Neutrophil (primary cell): ENCODE measurements around the gene NFE2L1.
A peak's percentile ranks its signal among the peaks of the same experiment; 100 is the strongest.

Source experiments
- H3K27ac ChIP-seq: fragments of 200-600 bp; sonication (generic); 2 replicates; pipeline ENCODE4 v1.5.1; 2016; ENCODE audit warnings: mild to moderate bottlenecking, moderate library complexity
- H3K27me3 ChIP-seq: fragments of 200-600 bp; sonication (generic); 2 replicates; pipeline ENCODE4 v1.6.0; 2016; ENCODE audit warnings: mild to moderate bottlenecking
- H3K36me3 ChIP-seq: fragments of 200-600 bp; sonication (generic); 2 replicates; pipeline ENCODE4 v1.5.1; 2017
- H3K4me1 ChIP-seq, 2 experiments: fragments of 200-600 bp in 1 of 2; sonication (generic) in 1 of 2; 1 replicate in 1 of 2; 2 replicates in 1 of 2; pipeline versions ENCODE4 v1.5.1 to v1.6.1; 2013 to 2016; ENCODE audit warnings: low read depth in 1 of 2, low read length in 1 of 2, mild to moderate bottlenecking in 1 of 2, moderate library complexity in 1 of 2; ENCODE audit not compliant: control insufficient read depth in 1 of 2, insufficient read depth in 1 of 2
- H3K4me3 ChIP-seq, 2 experiments: fragments of 200-600 bp in 1 of 2; sonication (generic) in 1 of 2; 1 replicate in 1 of 2; 2 replicates in 1 of 2; pipeline ENCODE4 v1.5.1; 2013 to 2016; ENCODE audit warnings: low read depth in 1 of 2, low read length in 1 of 2, mild to moderate bottlenecking in 1 of 2, moderate library complexity in 1 of 2
- H3K9me3 ChIP-seq: fragments of 200-600 bp; sonication (generic); 2 replicates; pipeline ENCODE4 v1.5.1; 2016
- CTCF ChIP-seq: fragments of 200-600 bp; sonication (generic); IDR thresholded peaks from 2 replicates; pipeline ENCODE4 v1.5.1; 2016; ENCODE audit warnings: antibody characterized with exemption

Gene NFE2L1

GRCh38 chr17:48047113-48047740 is 932 bp upstream of the NFE2L1 start:
- Histone ChIP-seq H3K36me3 (peaks cover 18% of the 10 kb centered on the region), H3K27me3 (peaks cover 18% of the 10 kb centered on the region), H3K4me3 (peak overlapping the region; percentile 84 to 96), H3K27ac (peak overlapping the region; percentile 98), H3K9me3 (no peaks in the 10 kb centered on the region), H3K4me1 (peaks cover 23 to 26% of the 10 kb centered on the region in 2 experiments)
- TF ChIP-seq CTCF, result no peak

GRCh38 chr17:48048384-48049126 is 396 bp downstream of the NFE2L1 start:
- Histone ChIP-seq H3K27ac (peak overlapping the region; percentile 98), H3K27me3 (peaks cover 5% of the 10 kb centered on the region), H3K9me3 (no peaks in the 10 kb centered on the region), H3K4me1 (peaks cover 23 to 29% of the 10 kb centered on the region in 2 experiments), H3K36me3 (peaks cover 32% of the 10 kb centered on the region), H3K4me3 (peak overlapping the region; percentile 84 to 96)
- TF ChIP-seq CTCF, result no peak

- Histone ChIP-seq H3K9me3 (no peaks in the 10 kb centered on the region), H3K4me1 (peaks cover 31 to 33% of the 10 kb centered on the region in 2 experiments), H3K27me3 (no peaks in the 10 kb centered on the region), H3K27ac (no peak overlapping the region), H3K4me3 (no peak overlapping the region), H3K36me3 (peaks cover 59% of the 10 kb centered on the region)
- TF ChIP-seq CTCF, result no peak
Observed at GRCh38 chr17:48051283-48051682, 3.1 kb downstream of the NFE2L1 start.

GRCh38 chr17:48051706-48052486 is 3.7 kb downstream of the NFE2L1 start:
- Histone ChIP-seq H3K4me3 (no peak overlapping the region), H3K27ac (no peak overlapping the region), H3K36me3 (peaks cover 65% of the 10 kb centered on the region), H3K4me1 (peaks cover 28 to 31% of the 10 kb centered on the region in 2 experiments), H3K9me3 (no peaks in the 10 kb centered on the region), H3K27me3 (no peaks in the 10 kb centered on the region)
- TF ChIP-seq CTCF, result no peak

GRCh38 chr17:48052956-48053757 is 5.0 kb downstream of the NFE2L1 start:
- Histone ChIP-seq H3K4me3 (no peak overlapping the region), H3K27ac (no peak overlapping the region), H3K27me3 (no peaks in the 10 kb centered on the region), H3K9me3 (no peaks in the 10 kb centered on the region), H3K4me1 (peaks cover 22 to 25% of the 10 kb centered on the region in 2 experiments), H3K36me3 (peaks cover 78% of the 10 kb centered on the region)
- TF ChIP-seq CTCF, result no peak
